NCI-H146 (cell line): ENCODE measurements around the gene RASGRF1.
A peak's percentile ranks its signal among the peaks of the same experiment; 100 is the strongest.
"Not testable (repeated sequence)": the region's sequence is repeated elsewhere in the genome, so short reads cannot be mapped to it uniquely, and the experiment has no call there.

Experiments
- DNase-seq: peaks from one replicate; lab custom pipeline; 2025; lab: John Stamatoyannopoulos, UW

RASGRF1 gene, protein sequence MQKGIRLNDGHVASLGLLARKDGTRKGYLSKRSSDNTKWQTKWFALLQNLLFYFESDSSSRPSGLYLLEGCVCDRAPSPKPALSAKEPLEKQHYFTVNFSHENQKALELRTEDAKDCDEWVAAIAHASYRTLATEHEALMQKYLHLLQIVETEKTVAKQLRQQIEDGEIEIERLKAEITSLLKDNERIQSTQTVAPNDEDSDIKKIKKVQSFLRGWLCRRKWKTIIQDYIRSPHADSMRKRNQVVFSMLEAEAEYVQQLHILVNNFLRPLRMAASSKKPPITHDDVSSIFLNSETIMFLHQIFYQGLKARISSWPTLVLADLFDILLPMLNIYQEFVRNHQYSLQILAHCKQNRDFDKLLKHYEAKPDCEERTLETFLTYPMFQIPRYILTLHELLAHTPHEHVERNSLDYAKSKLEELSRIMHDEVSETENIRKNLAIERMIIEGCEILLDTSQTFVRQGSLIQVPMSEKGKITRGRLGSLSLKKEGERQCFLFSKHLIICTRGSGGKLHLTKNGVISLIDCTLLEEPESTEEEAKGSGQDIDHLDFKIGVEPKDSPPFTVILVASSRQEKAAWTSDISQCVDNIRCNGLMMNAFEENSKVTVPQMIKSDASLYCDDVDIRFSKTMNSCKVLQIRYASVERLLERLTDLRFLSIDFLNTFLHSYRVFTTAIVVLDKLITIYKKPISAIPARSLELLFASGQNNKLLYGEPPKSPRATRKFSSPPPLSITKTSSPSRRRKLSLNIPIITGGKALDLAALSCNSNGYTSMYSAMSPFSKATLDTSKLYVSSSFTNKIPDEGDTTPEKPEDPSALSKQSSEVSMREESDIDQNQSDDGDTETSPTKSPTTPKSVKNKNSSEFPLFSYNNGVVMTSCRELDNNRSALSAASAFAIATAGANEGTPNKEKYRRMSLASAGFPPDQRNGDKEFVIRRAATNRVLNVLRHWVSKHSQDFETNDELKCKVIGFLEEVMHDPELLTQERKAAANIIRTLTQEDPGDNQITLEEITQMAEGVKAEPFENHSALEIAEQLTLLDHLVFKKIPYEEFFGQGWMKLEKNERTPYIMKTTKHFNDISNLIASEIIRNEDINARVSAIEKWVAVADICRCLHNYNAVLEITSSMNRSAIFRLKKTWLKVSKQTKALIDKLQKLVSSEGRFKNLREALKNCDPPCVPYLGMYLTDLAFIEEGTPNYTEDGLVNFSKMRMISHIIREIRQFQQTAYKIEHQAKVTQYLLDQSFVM (N-terminal part only)

GRCh38 chr15:79090487-79091203, at the start of gene RASGRF1:
Gene RASGRF1, minus strand, starts transcription at chr15:79090780. Its CDS starts 282 bp downstream, at chr15:79090498.
- DNase-seq, result peak; percentile 13

- DNase-seq, result no peak
These were observed 46.0 kb upstream of the RASGRF1 start for GRCh38 chr15:79136434-79137046.

- no peak for DNase-seq
These were observed 42.7 kb upstream of the RASGRF1 start for GRCh38 chr15:79133309-79133708.

GRCh38 chr15:79132770-79133169, 42.2 kb upstream of the RASGRF1 start:
- DNase-seq, result no peak

DNA sequence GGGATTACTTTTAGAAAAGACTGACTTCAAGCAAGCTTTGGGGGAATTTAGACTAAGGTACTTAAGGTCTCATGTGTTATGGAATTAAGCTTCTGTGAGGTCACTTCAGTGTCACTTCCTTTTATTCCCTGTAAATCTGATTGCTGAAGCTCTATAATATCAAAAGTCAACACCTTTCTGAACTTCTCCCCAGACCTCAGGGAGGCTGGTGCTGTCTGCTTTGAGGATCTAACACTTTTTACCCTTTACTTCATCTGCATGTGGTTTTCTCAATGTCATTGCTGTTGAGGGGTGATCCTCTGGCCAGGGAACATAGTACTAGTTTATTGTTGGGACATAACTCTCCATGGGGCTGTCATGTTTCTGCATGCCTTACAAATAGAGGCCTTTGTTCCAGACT, 41.8 kb upstream of the RASGRF1 start:
- no peak for DNase-seq

- DNase-seq, result no peak
These were observed 40.1 kb upstream of the RASGRF1 start for GRCh38 chr15:79130535-79131130.

GRCh38 chr15:79129235-79129634, 38.7 kb upstream of the RASGRF1 start:
- DNase-seq, result no peak

DNA sequence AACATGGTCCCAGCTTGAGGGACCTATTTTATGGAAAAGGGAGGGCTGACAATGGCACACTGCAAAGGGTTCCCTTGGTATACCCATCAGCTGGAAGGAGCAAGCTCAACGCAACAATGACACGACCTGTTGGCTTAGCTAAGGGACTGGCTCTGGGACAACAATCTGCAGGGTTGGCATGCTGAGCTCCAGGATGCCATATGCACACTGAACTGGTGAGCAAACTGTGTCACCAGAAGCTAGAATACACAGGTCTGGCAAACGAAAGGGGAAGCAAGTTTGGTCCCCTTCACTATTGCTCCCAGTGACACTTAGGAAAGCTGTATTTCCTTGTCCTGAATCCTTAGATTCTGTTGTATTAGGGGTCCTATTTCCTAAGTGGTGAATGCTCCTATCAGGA, 38.0 kb upstream of the RASGRF1 start:
- no peak for DNase-seq

DNA sequence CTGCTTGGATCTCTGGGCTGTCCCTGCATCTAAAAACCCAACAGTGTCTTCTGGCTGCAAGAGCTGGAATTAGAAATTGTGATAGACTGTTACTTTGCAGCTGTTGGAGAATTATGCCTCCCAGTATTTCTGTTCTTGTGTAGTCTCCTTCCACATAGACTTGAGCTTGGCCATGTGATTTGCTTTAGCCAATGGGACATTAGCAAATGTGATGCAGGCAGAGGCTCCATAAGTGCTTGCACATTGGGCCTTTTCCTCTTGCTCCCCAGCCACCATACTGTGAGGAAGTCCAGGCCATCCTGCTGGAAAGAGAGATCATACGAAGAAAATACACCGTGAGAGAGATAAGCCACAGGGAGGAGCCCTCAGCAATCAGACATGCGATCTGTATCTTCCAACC, 33.8 kb upstream of the RASGRF1 start:
- peak; percentile 4 for DNase-seq

- peak; percentile 7 for DNase-seq
These were observed 32.4 kb upstream of the RASGRF1 start for GRCh38 chr15:79122991-79123390.

DNA sequence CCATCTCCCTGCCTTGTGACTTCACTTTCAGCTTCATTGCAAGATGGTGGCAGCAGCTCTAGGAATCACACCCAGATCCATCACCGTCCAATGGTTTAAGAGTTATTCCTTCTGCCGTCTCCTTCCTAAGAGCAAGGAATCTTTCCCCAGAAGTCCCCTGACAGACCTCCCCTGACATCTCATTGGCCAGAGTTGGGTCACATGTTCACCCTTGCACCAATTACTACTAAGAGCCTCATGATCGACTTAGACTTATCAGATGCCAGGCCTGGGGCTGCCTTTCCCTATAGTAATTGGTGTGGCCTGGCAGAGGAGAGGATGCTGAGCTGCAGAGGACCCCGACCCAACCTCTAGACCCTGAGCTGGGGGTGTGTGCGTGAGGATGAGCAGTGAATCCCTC, 31.8 kb upstream of the RASGRF1 start:
- DNase-seq, result no peak

DNA sequence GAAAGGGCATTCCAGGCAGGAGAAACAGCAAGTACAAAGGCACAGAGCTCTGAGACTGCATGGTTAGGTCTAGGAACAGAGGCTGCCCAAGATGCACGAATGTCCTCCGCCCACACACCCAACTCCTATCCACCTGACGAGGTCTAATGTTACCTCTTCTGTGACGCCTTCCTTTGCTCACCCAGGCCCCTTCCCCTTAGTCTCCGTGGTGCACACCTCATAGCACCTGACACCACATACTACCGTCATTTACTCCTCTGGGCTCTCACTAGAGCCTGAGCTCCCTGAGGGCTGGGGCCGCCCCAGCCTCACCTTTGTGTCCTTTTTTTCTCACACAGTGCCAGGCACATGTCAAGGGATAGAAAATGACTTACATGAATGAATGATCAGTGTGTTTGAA, 31.0 kb upstream of the RASGRF1 start:
- DNase-seq, result no peak

DNA sequence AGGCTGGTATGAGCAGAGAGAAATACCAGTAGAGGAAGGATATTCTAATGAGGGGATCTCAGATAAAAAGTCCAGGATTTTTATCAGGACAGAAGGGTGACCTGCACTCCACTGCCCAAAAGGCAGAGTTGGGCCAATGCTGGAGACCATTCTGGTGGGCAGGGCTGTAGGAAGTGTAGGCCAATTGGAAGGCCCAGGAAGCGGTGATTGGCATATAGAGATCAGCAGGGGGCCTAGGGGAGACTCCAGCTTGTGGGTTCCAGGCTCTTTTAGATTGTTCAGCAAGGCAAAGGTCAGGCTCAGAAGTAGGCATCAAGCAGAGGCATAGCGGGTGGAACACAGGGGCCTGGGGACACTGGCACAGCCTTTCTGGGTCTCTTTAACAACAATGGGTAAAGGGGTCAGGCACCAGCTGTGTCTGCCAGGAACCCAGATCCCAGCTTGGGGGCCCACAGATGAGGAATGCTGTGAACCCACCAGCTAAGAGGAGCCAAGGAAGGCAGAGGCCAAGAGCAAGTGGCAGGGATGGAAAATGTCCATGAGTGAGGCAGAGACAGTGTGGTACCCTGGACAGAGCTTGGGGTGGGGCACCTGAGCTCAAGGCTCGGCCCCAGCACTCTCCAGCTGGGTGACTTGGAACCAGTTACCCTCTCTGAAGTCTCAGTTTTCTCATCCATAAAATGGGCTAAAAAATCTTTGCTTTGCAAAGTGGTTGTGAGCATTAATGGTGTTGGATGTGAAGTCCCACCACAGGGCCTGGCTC, 27.0 kb upstream of the RASGRF1 start:
- no peak for DNase-seq

DNA sequence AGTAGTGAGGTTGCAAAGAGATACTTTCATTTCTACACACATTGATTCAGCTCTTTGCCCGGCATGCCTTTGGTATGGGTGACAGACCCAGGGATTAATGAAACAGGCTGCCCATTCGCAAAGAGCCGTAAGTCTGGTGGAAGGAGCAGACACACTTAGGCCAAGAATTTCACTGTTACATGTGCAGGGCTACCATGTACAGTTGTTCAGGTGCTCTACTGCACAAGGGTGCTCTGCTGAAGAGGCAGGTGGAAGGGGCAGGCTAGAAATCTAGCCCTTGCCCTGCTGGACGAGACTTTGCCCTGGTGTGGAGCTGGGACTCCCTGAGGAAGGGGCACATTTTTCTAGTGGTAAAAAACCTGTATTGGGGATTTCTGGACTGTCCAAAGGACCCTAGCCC, 26.2 kb upstream of the RASGRF1 start:
- no peak for DNase-seq

GRCh38 chr15:79115986-79116665, 25.5 kb upstream of the RASGRF1 start:
- no peak for DNase-seq

DNA sequence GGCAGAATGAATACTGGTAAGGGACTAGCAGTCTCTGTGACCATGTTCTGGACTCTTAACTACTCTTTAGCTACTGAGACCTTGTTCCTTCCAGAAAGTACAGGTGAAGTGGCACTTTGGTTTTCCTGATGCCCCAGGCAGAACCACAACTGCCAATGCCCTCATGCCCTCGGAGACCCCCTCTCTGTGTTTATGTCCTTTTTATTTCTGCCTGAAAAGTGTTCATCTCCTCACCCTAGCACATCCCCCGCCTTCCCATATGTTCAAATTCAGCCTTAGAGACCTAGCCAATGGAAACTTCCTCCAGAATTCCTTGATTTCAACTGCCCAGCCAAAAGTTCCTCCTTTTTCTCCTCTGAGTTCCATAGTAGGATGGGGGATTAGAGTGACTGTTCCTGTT, 23.3 kb upstream of the RASGRF1 start:
- no peak for DNase-seq

DNA sequence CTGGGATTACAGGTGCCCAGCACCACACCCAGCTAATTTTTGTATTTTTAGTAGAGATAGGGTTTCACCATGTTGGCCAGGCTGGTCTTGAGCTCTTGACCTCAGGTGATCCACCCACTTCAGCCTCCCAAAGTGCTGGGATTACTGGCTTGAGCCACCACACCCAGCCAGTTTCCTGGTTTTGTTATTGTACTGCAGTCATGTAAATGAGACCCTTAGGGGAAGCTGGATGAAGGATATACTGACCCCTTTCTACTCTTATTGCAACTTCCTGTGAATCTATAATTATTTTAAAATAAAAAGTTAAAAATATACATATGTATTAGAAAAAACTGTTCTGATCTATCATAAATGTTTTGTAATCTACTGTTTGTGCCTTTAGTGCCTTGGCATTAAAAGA, 20.8 kb upstream of the RASGRF1 start:
- not testable (repeated sequence) for DNase-seq

DNA sequence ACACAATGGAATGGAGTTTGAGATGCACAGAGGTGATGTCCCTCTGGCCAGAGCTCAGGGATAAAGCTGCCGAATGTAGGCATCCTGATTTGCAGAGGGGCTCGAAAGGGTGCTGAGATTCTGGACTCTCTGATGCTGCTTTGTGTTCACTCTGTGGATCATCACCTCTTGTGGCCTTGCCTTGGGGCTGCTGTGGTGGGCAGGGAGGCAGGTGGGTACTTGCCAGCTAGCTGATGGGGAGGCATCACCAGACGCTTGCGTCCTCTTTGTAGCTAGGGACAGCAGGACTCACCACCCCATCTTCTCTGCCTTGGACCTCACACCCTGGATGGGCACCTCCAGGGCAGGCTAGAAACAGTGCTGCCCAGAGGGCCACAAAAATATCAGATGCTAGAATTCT, 14.6 kb upstream of the RASGRF1 start:
- DNase-seq, result no peak

DNA sequence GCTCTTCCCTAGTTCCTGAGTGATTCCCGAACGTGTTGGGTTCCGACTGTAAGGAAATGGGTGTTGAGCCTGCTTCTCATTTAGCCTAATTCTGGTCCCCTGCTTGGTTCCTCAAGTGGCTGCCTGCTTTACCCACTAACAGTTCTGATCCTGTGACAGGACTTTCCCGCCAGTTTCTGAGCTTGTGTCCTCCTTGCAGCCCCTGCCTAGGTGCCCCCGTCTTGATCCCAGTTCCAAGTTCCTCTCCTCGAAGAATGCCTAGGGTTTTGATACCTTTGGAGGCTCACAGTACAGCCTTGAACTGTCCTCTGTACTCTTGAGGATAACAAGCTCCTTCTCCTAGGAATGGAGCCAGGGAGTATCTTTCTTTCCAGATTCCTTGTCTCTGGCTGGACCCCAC, 12.0 kb upstream of the RASGRF1 start:
- no peak for DNase-seq
